Neural crest cell (in vitro differentiated cells): ENCODE data around the gene SH3PXD2B. TPM values are rescaled to one million over a fixed set of nuclear protein-coding genes. Genes with fewer than 3 reads are reported as not detected.
A peak's percentile ranks its signal among the peaks of the same experiment; 100 is the strongest.
"Not testable (repeated sequence)": the region's sequence is repeated elsewhere in the genome, so short reads cannot be mapped to it uniquely, and the experiment has no call there.

ENCODE experiments used
- DNase-seq: peaks from one replicate; pipeline ENCODE4 v3.0.0; 2021; ENCODE audit warnings: low read depth, mixed read lengths, low spot score
- H3K27ac Mint-ChIP-seq: one replicate; pipeline ENCODE4 v1.8.0; 2021; ENCODE audit warnings: mild to moderate bottlenecking, mixed read lengths; ENCODE audit not compliant: unreplicated experiment
- H3K27me3 Mint-ChIP-seq: 2 replicates; pipeline ENCODE4 v1.8.0; 2021; ENCODE audit warnings: low read depth, mild to moderate bottlenecking, mixed read lengths
- H3K36me3 Mint-ChIP-seq: 2 replicates; pipeline ENCODE4 v1.8.0; 2021; ENCODE audit warnings: low read depth, mild to moderate bottlenecking, mixed read lengths
- H3K4me1 Mint-ChIP-seq: 2 replicates; pipeline ENCODE4 v1.8.0; 2021; ENCODE audit warnings: mixed read lengths
- H3K4me3 Mint-ChIP-seq: one replicate; pipeline ENCODE4 v1.8.0; 2021; ENCODE audit warnings: mild to moderate bottlenecking, mixed read lengths
- H3K9me3 Mint-ChIP-seq: 2 replicates; pipeline ENCODE4 v1.8.0; 2021; ENCODE audit warnings: mixed read lengths
- CTCF ChIP-seq: fragments of 200-600 bp; sonication (generic); conservative IDR thresholded peaks from 2 replicates; pipeline ENCODE4 v1.5.0; 2021; ENCODE audit warnings: antibody characterized with exemption, mild to moderate bottlenecking
- total RNA-seq: library from RNA; stranded (reverse); gene quantifications from 2 replicates; pipeline ENCODE4 v1.2.1, GENCODE V29; 2021

SH3PXD2B gene
- total RNA-seq, 1 donor from 2014 or later, result 86.1 TPM

GRCh38 chr5:172484664-172485063 lies 30.3 kb upstream of the SH3PXD2B start:
- H3K27ac Mint-ChIP-seq, result no peak overlapping the region
- TF ChIP-seq CTCF, result no peak
- H3K36me3 Mint-ChIP-seq, result no peaks in the 10 kb centered on the region
- no peak for DNase-seq
- H3K27me3 Mint-ChIP-seq, result no peaks in the 10 kb centered on the region
- H3K4me3 Mint-ChIP-seq, result no peak overlapping the region
- no peaks in the 10 kb centered on the region for H3K9me3 Mint-ChIP-seq
- H3K4me1 Mint-ChIP-seq, result peaks cover 16% of the 10 kb centered on the region

DNA sequence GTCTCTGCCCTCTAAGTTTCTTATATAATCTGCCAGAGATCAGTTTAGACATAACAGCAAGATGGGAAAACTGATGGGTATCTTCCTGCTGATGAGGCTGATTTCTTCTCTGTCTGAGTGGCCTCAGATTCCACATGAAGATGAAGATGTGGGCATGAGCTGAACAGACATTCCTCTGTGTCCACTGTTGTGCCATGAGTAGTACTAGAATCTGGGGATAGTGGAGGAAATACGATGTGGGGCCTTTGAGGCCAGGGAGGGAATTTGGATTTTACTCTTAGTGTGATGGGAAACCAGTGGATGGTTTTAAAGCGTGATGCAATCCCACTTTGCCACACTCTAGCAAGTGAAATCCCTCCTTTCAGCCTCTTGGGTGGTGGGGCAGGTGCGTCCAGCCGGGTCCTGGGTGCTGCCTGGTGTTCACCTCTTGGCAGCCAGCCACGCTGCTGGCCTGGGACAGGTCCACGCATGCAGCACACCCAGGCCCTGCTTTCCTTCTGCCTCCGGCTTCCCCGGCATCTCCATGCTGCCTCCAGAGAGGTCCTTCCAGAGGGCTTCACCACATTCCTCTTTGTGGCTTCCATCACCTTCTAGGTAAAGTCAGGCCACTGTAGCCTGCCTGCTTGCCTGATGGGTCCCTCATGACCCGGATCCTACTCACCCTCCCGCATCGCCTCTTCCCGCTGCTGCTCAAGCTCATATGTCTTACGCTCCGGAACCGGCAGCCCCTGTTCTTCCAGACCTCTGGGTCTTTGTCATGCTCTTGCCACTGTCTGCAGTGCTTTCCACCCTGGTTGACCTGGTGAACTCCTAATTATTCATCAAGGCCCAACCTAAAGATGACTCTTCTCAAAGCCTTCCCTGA lies 28.1 kb upstream of the SH3PXD2B start:
- Mint-ChIP-seq H3K27ac (peak overlapping the region; percentile 36), H3K4me1 (peaks cover 21% of the 10 kb centered on the region), H3K9me3 (no peaks in the 10 kb centered on the region)

DNA sequence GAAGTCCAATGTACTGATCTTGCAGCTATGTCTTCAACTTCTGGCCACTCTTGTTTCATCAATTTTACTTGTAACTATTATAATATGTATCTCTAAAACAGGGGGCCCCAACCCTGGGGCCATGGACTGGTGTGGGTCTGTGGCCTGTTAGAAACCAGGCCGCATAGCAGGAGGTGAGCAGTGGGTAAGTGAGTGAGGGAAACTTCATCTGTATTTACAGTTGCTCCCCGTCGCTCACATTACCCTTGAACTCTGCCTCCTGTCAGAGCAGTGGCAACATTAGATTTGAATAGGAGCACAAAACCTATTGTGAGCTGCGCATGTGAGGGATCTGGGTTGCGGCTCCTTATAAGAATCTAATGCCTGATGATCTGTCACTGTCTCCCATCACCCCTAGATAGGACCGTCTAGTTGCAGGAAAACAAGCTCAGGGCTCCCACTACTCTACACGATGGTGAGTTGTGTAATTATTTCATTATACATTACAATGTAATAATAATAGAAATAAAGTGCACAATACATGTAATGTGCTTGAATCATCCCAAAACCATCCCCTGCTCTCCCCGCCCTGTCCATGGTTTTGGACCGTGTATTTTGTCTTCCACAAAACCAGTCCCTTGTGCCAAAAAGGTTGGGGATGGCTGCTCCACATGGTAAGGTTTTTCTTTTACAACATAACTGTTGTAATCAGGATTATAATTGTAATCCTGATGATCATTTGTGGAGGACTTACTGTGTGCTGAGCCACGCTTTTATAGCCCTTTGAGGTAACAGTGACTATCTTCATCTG lies 26.9 kb upstream of the SH3PXD2B start:
- H3K27me3 Mint-ChIP-seq, result no peaks in the 10 kb centered on the region
- no peak overlapping the region for H3K4me3 Mint-ChIP-seq
- peaks cover 15% of the 10 kb centered on the region for H3K4me1 Mint-ChIP-seq
- no peaks in the 10 kb centered on the region for H3K36me3 Mint-ChIP-seq
- peak overlapping the region; percentile 64 for H3K27ac Mint-ChIP-seq
- no peaks in the 10 kb centered on the region for H3K9me3 Mint-ChIP-seq
- no peak for TF ChIP-seq CTCF
- DNase-seq, result no peak

More for the DNA sequence above, 28.1 kb upstream of the SH3PXD2B start:
- Mint-ChIP-seq H3K27me3 (no peaks in the 10 kb centered on the region), H3K36me3 (no peaks in the 10 kb centered on the region), H3K4me3 (no peak overlapping the region)
- no peak for DNase-seq
- no peak for TF ChIP-seq CTCF

DNA sequence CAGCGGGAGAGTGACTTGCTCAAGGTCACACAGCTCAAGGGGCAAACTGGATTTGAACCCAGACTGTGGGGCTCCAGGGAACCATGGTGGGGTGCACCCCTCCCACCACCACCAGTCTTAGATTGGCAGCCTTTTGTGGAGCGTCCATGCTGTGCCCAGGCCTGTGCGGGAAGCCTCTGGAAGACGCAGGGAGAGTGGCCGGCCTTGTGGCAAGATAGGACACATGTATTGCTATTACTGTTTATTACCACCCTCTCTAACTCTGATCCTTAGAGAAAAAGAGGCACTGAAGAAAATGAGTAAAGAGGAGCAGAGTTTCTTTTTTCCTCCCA lies 25.4 kb upstream of the SH3PXD2B start:
- Mint-ChIP-seq H3K4me3 (no peak overlapping the region), H3K27me3 (no peaks in the 10 kb centered on the region), H3K4me1 (peaks cover 5% of the 10 kb centered on the region), H3K27ac (peak overlapping the region; percentile 19), H3K9me3 (no peaks in the 10 kb centered on the region), H3K36me3 (no peaks in the 10 kb centered on the region)
- DNase-seq, result no peak
- TF ChIP-seq CTCF, result no peak

GRCh38 chr5:172479034-172479783 lies 24.9 kb upstream of the SH3PXD2B start:
- H3K27me3 Mint-ChIP-seq, result no peaks in the 10 kb centered on the region
- DNase-seq, result peak; percentile 74
- H3K4me1 Mint-ChIP-seq, result peaks cover 5% of the 10 kb centered on the region
- no peaks in the 10 kb centered on the region for H3K9me3 Mint-ChIP-seq
- peak; percentile 90 for TF ChIP-seq CTCF
- H3K4me3 Mint-ChIP-seq, result no peak overlapping the region
- no peaks in the 10 kb centered on the region for H3K36me3 Mint-ChIP-seq
- H3K27ac Mint-ChIP-seq, result peak overlapping the region; percentile 19

GRCh38 chr5:172478695-172479033 lies 24.3 kb upstream of the SH3PXD2B start:
- H3K36me3 Mint-ChIP-seq, H3K4me1 Mint-ChIP-seq, DNase-seq, H3K27me3 Mint-ChIP-seq, H3K9me3 Mint-ChIP-seq, H3K4me3 Mint-ChIP-seq, H3K27ac Mint-ChIP-seq: not testable (repeated sequence)
